Measurements from ENCODE around the gene FANCB.

Gene FANCB

GRCh38 chrX:14872851-14873675, at the start of gene FANCB, which contains the start of gene MOSPD2:
Gene FANCB, minus strand, starts transcription at chrX:14873069. Its CDS starts 7,559 bp downstream, at chrX:14865510.
Gene MOSPD2, plus strand, starts transcription at chrX:14873421. Its CDS starts 108 bp downstream, at chrX:14873529.
- DNase-seq (ENCODE audit: low read depth, low spot score), result peak; percentile 59

- DNase-seq (ENCODE audit: low read depth, low spot score), result no peak
Observed at GRCh38 chrX:14922437-14922836, 49.6 kb upstream of the FANCB start.

- no peak for DNase-seq (ENCODE audit: low read depth, low spot score)
Observed at GRCh38 chrX:14920196-14920595, 47.3 kb upstream of the FANCB start.

GRCh38 chrX:14919407-14919806, 46.5 kb upstream of the FANCB start:
- DNase-seq (ENCODE audit: low read depth, low spot score), result no peak

- no peak for DNase-seq (ENCODE audit: low read depth, low spot score)
Observed at GRCh38 chrX:14916017-14916674, 43.3 kb upstream of the FANCB start.

- DNase-seq (ENCODE audit: low read depth, low spot score), result no peak
Observed at GRCh38 chrX:14915596-14915995, 42.7 kb upstream of the FANCB start.

GRCh38 chrX:14913241-14913640, 40.4 kb upstream of the FANCB start:
- DNase-seq (ENCODE audit: low read depth, low spot score), result no peak

- DNase-seq (ENCODE audit: low read depth, low spot score), result no peak
Observed at GRCh38 chrX:14903891-14904290, 31.0 kb upstream of the FANCB start.

- DNase-seq (ENCODE audit: low read depth, low spot score), result no peak
Observed at GRCh38 chrX:14902537-14902936, 29.7 kb upstream of the FANCB start.

GRCh38 chrX:14899607-14900006, 26.7 kb upstream of the FANCB start:
- DNase-seq (ENCODE audit: low read depth, low spot score), result no peak

GRCh38 chrX:14897042-14897441, 24.2 kb upstream of the FANCB start:
- DNase-seq (ENCODE audit: low read depth, low spot score), result no peak

GRCh38 chrX:14896273-14896672, 23.4 kb upstream of the FANCB start:
- no peak for DNase-seq (ENCODE audit: low read depth, low spot score)

- DNase-seq (ENCODE audit: low read depth, low spot score), result no peak
Observed at GRCh38 chrX:14886252-14886651, 13.4 kb upstream of the FANCB start.

GRCh38 chrX:14884714-14885113, 11.8 kb upstream of the FANCB start:
- no peak for DNase-seq (ENCODE audit: low read depth, low spot score)

GRCh38 chrX:14883826-14884225, 11.0 kb upstream of the FANCB start:
- DNase-seq (ENCODE audit: low read depth, low spot score), result no peak

- DNase-seq (ENCODE audit: low read depth, low spot score), result no peak
Observed at GRCh38 chrX:14875624-14876023, 2.8 kb upstream of the FANCB start.

- DNase-seq (ENCODE audit: low read depth, low spot score), result no peak
Observed at GRCh38 chrX:14873676-14874049, 794 bp upstream of the FANCB start.

- DNase-seq (ENCODE audit: low read depth, low spot score), result no peak
Observed at GRCh38 chrX:14872355-14872754, 514 bp downstream of the FANCB start.

- DNase-seq (ENCODE audit: low read depth, low spot score), result no peak
Observed at GRCh38 chrX:14871767-14872166, 1.1 kb downstream of the FANCB start.

GRCh38 chrX:14865201-14865600, 7.7 kb downstream of the FANCB start:
- no peak for DNase-seq (ENCODE audit: low read depth, low spot score)

GRCh38 chrX:14864631-14865030, 8.2 kb downstream of the FANCB start:
- no peak for DNase-seq (ENCODE audit: low read depth, low spot score)

GRCh38 chrX:14851526-14851925, 21.3 kb downstream of the FANCB start:
- DNase-seq (ENCODE audit: low read depth, low spot score), result no peak

GRCh38 chrX:14843666-14844065, 29.2 kb downstream of the FANCB start:
- no peak for DNase-seq (ENCODE audit: low read depth, low spot score)
